ENCODE measurements around the gene DYNLT1. TPM values are rescaled to one million over a fixed set of nuclear protein-coding genes. Genes with fewer than 3 reads are reported as not detected.

DYNLT1 gene
- 58.1 TPM for polyA plus RNA-seq (2013)

- DNase-seq: peak; percentile 78 to 92 (median 90)
Measured at GRCh38 chr6:158644231-158645063, at the start of gene DYNLT1. TSS of gene DYNLT1 (minus strand) at chr6:158644743. CDS start at chr6:158644708, 35 bp downstream.

GRCh38 chr6:158688860-158689259 lies 44.3 kb upstream of the DYNLT1 start:
- H3K27ac ChIP-seq (ENCODE audit: insufficient read depth in 1 of 2, low read depth in 1 of 2, low read length in 2 of 2, poor library complexity in 1 of 2, severe bottlenecking in 2 of 2): no peak overlapping the region
- peak in 1 of 3 donors; percentile 19 for DNase-seq

More at GRCh38 chr6:158644231-158645063, at the start of gene DYNLT1:
- no peaks in the 10 kb centered on the region for H3K27me3 ChIP-seq (replicated peaks in 2 of 5; ENCODE audit: control insufficient read depth in 4 of 5, insufficient read depth in 5 of 5, low read length in 4 of 5)
- WGBS (ENCODE audit: insufficient coverage): under 1% methylated on average over 73 of the region's 81 CpGs
- H3K9me3 ChIP-seq (ENCODE audit: control extremely low read depth in 1 of 5, control insufficient read depth in 4 of 5, insufficient read depth in 2 of 5, low read depth in 1 of 5, low read length in 4 of 5): no peaks in the 10 kb centered on the region
- peaks cover 4 to 13% (median 11%) of the 10 kb centered on the region in 4 experiments for H3K36me3 ChIP-seq (ENCODE audit: control insufficient read depth in 4 of 4, insufficient read depth in 4 of 4, low read length in 3 of 4)
- POLR2A ChIA-PET: interaction anchor here (0.9 to 1.5 kb wide), 3 partner anchors 10 to 444 kb away, joined by 3 to 6 read pairs (median 6); no protein-coding TSS in a partner anchor
- CTCF ChIA-PET: interaction anchor here (1.1 to 4.7 kb wide), 6 partner anchors 9 to 57 kb away, joined by 3 to 50 read pairs (median 10); no protein-coding TSS in a partner anchor
- H3K4me3 ChIP-seq (ENCODE audit: control insufficient read depth in 1 of 7, extremely low read depth in 1 of 7, insufficient read depth in 4 of 7, low read depth in 2 of 7, low read length in 6 of 7): peak within 1 kb of the TSS; percentile 73 to 96 (median 90)
- peak within 1 kb of the TSS; percentile 82 to 89 for H3K27ac ChIP-seq (ENCODE audit: insufficient read depth in 1 of 2, low read depth in 1 of 2, low read length in 2 of 2, poor library complexity in 1 of 2, severe bottlenecking in 2 of 2)
- H3K4me1 ChIP-seq (ENCODE audit: control extremely low read depth in 1 of 4, control insufficient read depth in 4 of 4, insufficient read depth in 4 of 4, low read length in 3 of 4): peaks cover 6 to 32% (median 27%) of the 10 kb centered on the region in 4 experiments

GRCh38 chr6:158687506-158687905 lies 43.0 kb upstream of the DYNLT1 start:
- no peaks in the 10 kb centered on the region for H3K27me3 ChIP-seq (replicated peaks in 2 of 5; ENCODE audit: control insufficient read depth in 4 of 5, insufficient read depth in 5 of 5, low read length in 4 of 5)
- H3K27ac ChIP-seq (ENCODE audit: insufficient read depth in 1 of 2, low read depth in 1 of 2, low read length in 2 of 2, poor library complexity in 1 of 2, severe bottlenecking in 2 of 2): peak overlapping the region; percentile 56 to 86
- H3K9me3 ChIP-seq (ENCODE audit: control extremely low read depth in 1 of 5, control insufficient read depth in 4 of 5, insufficient read depth in 2 of 5, low read depth in 1 of 5, low read length in 4 of 5): peaks cover 0 to 9% (median 4%) of the 10 kb centered on the region in 5 experiments
- ChIA-PET POLR2A (interaction anchor here (1.0 kb wide), 1 partner anchor 19 kb away, joined by 3 read pairs; no protein-coding TSS in a partner anchor), CTCF (interaction anchor here (1.1 to 6.1 kb wide), 3 partner anchors 10 to 43 kb away, joined by 3 to 168 read pairs (median 4); partner anchors contain the start of gene DYNLT1)
- 38% methylated on average over 2 of the region's 4 CpGs for WGBS (ENCODE audit: insufficient coverage)
- peak in 2 of 3 donors; percentile 29 to 42 for DNase-seq
- H3K4me1 ChIP-seq (ENCODE audit: control extremely low read depth in 1 of 4, control insufficient read depth in 4 of 4, insufficient read depth in 4 of 4, low read length in 3 of 4): peaks cover 14 to 35% (median 33%) of the 10 kb centered on the region in 4 experiments
- no peaks in the 10 kb centered on the region for H3K36me3 ChIP-seq (ENCODE audit: control insufficient read depth in 4 of 4, insufficient read depth in 4 of 4, low read length in 3 of 4)
- no peak overlapping the region for H3K4me3 ChIP-seq (ENCODE audit: control insufficient read depth in 1 of 7, extremely low read depth in 1 of 7, insufficient read depth in 4 of 7, low read depth in 2 of 7, low read length in 6 of 7)

More at GRCh38 chr6:158688860-158689259, 44.3 kb upstream of the DYNLT1 start:
- Histone ChIP-seq H3K4me1 (ENCODE audit: control extremely low read depth in 1 of 4, control insufficient read depth in 4 of 4, insufficient read depth in 4 of 4, low read length in 3 of 4) (peaks cover 14 to 35% (median 33%) of the 10 kb centered on the region in 4 experiments), H3K36me3 (ENCODE audit: control insufficient read depth in 4 of 4, insufficient read depth in 4 of 4, low read length in 3 of 4) (no peaks in the 10 kb centered on the region), H3K4me3 (ENCODE audit: control insufficient read depth in 1 of 7, extremely low read depth in 1 of 7, insufficient read depth in 4 of 7, low read depth in 2 of 7, low read length in 6 of 7) (no peak overlapping the region), H3K9me3 (ENCODE audit: control extremely low read depth in 1 of 5, control insufficient read depth in 4 of 5, insufficient read depth in 2 of 5, low read depth in 1 of 5, low read length in 4 of 5) (peaks cover 0 to 9% (median 4%) of the 10 kb centered on the region in 5 experiments), H3K27me3 (replicated peaks in 2 of 5; ENCODE audit: control insufficient read depth in 4 of 5, insufficient read depth in 5 of 5, low read length in 4 of 5) (no peaks in the 10 kb centered on the region)
- WGBS (ENCODE audit: insufficient coverage): no CpG with 5 or more reads among the region's 1 CpG
- ChIA-PET CTCF (interaction anchor here (1.3 to 6.1 kb wide), 2 partner anchors 26 to 45 kb away, joined by 4 to 168 read pairs; partner anchors contain the start of gene DYNLT1), POLR2A (interaction anchor here (1.0 kb wide), 1 partner anchor 40 kb away, joined by 4 read pairs; no protein-coding TSS in a partner anchor)

GRCh38 chr6:158686791-158687381 lies 42.3 kb upstream of the DYNLT1 start:
- no peaks in the 10 kb centered on the region for H3K27me3 ChIP-seq (replicated peaks in 2 of 5; ENCODE audit: control insufficient read depth in 4 of 5, insufficient read depth in 5 of 5, low read length in 4 of 5)
- 0% methylated on average over 3 of the region's 7 CpGs for whole genome bisulfite sequencing (ENCODE audit: insufficient coverage)
- peak; percentile 92 to 98 (median 97) for DNase-seq
- ChIA-PET CTCF (interaction anchor here (0.7 to 6.1 kb wide), 2 partner anchors 24 to 460 kb away, joined by 3 to 168 read pairs; no protein-coding TSS in a partner anchor), POLR2A (interaction anchor here (1.0 to 1.4 kb wide), 2 partner anchors 19 to 24 kb away, joined by 3 to 4 read pairs; no protein-coding TSS in a partner anchor)
- peak overlapping the region in 5 of 7 experiments; percentile 0 to 64 (median 35) for H3K4me3 ChIP-seq (ENCODE audit: control insufficient read depth in 1 of 7, extremely low read depth in 1 of 7, insufficient read depth in 4 of 7, low read depth in 2 of 7, low read length in 6 of 7)
- H3K9me3 ChIP-seq (ENCODE audit: control extremely low read depth in 1 of 5, control insufficient read depth in 4 of 5, insufficient read depth in 2 of 5, low read depth in 1 of 5, low read length in 4 of 5): peaks cover 0 to 9% (median 4%) of the 10 kb centered on the region in 5 experiments
- no peaks in the 10 kb centered on the region for H3K36me3 ChIP-seq (ENCODE audit: control insufficient read depth in 4 of 4, insufficient read depth in 4 of 4, low read length in 3 of 4)
- H3K27ac ChIP-seq (ENCODE audit: insufficient read depth in 1 of 2, low read depth in 1 of 2, low read length in 2 of 2, poor library complexity in 1 of 2, severe bottlenecking in 2 of 2): peak overlapping the region; percentile 62 to 86
- peaks cover 14 to 35% (median 33%) of the 10 kb centered on the region in 4 experiments for H3K4me1 ChIP-seq (ENCODE audit: control extremely low read depth in 1 of 4, control insufficient read depth in 4 of 4, insufficient read depth in 4 of 4, low read length in 3 of 4)

- Histone ChIP-seq H3K4me3 (ENCODE audit: control insufficient read depth in 1 of 7, extremely low read depth in 1 of 7, insufficient read depth in 4 of 7, low read depth in 2 of 7, low read length in 6 of 7) (peak overlapping the region in 6 of 7 experiments; percentile 0 to 64 (median 26)), H3K36me3 (ENCODE audit: control insufficient read depth in 4 of 4, insufficient read depth in 4 of 4, low read length in 3 of 4) (no peaks in the 10 kb centered on the region), H3K27ac (ENCODE audit: insufficient read depth in 1 of 2, low read depth in 1 of 2, low read length in 2 of 2, poor library complexity in 1 of 2, severe bottlenecking in 2 of 2) (peak overlapping the region; percentile 62 to 86), H3K4me1 (ENCODE audit: control extremely low read depth in 1 of 4, control insufficient read depth in 4 of 4, insufficient read depth in 4 of 4, low read length in 3 of 4) (peaks cover 14 to 35% (median 33%) of the 10 kb centered on the region in 4 experiments), H3K9me3 (ENCODE audit: control extremely low read depth in 1 of 5, control insufficient read depth in 4 of 5, insufficient read depth in 2 of 5, low read depth in 1 of 5, low read length in 4 of 5) (peaks cover 0 to 9% (median 4%) of the 10 kb centered on the region in 5 experiments), H3K27me3 (replicated peaks in 2 of 5; ENCODE audit: control insufficient read depth in 4 of 5, insufficient read depth in 5 of 5, low read length in 4 of 5) (no peaks in the 10 kb centered on the region)
- ChIA-PET POLR2A (interaction anchor here (0.6 to 1.4 kb wide), 3 partner anchors 18 to 468 kb away, joined by 3 to 4 read pairs (median 3); no protein-coding TSS in a partner anchor), CTCF (interaction anchor here (0.7 to 6.1 kb wide), 4 partner anchors 20 to 459 kb away, joined by 3 to 168 read pairs (median 10); no protein-coding TSS in a partner anchor)
- DNase-seq: no peak
- 48% methylated on average over 4 of the region's 4 CpGs for WGBS (ENCODE audit: insufficient coverage)
Measured at GRCh38 chr6:158686311-158686710, 41.8 kb upstream of the DYNLT1 start.

GRCh38 chr6:158684745-158685324 lies 40.3 kb upstream of the DYNLT1 start:
- 100% methylated on average over 1 of the region's 5 CpGs for WGBS (ENCODE audit: insufficient coverage)
- peaks cover 14 to 35% (median 31%) of the 10 kb centered on the region in 4 experiments for H3K4me1 ChIP-seq (ENCODE audit: control extremely low read depth in 1 of 4, control insufficient read depth in 4 of 4, insufficient read depth in 4 of 4, low read length in 3 of 4)
- ChIA-PET CTCF (interaction anchor here (0.8 to 2.8 kb wide), 5 partner anchors 8 to 36 kb away, joined by 3 to 17 read pairs (median 9); partner anchors contain the start of gene SYTL3), POLR2A (interaction anchor here (0.6 kb wide), 1 partner anchor 366 kb away, joined by 3 read pairs; no protein-coding TSS in a partner anchor)
- no peak overlapping the region for H3K27ac ChIP-seq (ENCODE audit: insufficient read depth in 1 of 2, low read depth in 1 of 2, low read length in 2 of 2, poor library complexity in 1 of 2, severe bottlenecking in 2 of 2)
- H3K4me3 ChIP-seq (ENCODE audit: control insufficient read depth in 1 of 7, extremely low read depth in 1 of 7, insufficient read depth in 4 of 7, low read depth in 2 of 7, low read length in 6 of 7): no peak overlapping the region
- peaks cover 0 to 9% (median 4%) of the 10 kb centered on the region in 5 experiments for H3K9me3 ChIP-seq (ENCODE audit: control extremely low read depth in 1 of 5, control insufficient read depth in 4 of 5, insufficient read depth in 2 of 5, low read depth in 1 of 5, low read length in 4 of 5)
- DNase-seq: no peak
- H3K27me3 ChIP-seq (replicated peaks in 2 of 5; ENCODE audit: control insufficient read depth in 4 of 5, insufficient read depth in 5 of 5, low read length in 4 of 5): no peaks in the 10 kb centered on the region
- no peaks in the 10 kb centered on the region for H3K36me3 ChIP-seq (ENCODE audit: control insufficient read depth in 4 of 4, insufficient read depth in 4 of 4, low read length in 3 of 4)

Measured in common myeloid progenitor, CD34-positive (primary cell).